A673 (cell line): ENCODE data around the gene EPB41L4A. TPM values are rescaled to one million over a fixed set of nuclear protein-coding genes. Genes with fewer than 3 reads are reported as not detected.

ENCODE experiments used
- BruUV-seq: library from RNA; stranded (reverse); fragments of 400-500 nt; replicated peaks from 2 replicates; lab custom pipeline; 2021; lab: Mats Ljungman, UMichigan
- CTCF ChIA-PET: fragments of 300-600 bp; sonication (Branson Sonifier 250); formaldehyde crosslinking; loops from one replicate; lab custom pipeline; 2022; ENCODE audit warnings: antibody characterized with exemption; lab: Charles Lee
- POLR2A ChIA-PET: fragments of 300-600 bp; sonication (Branson Sonifier 250); formaldehyde crosslinking; loops from one replicate; lab custom pipeline; 2022; ENCODE audit warnings: antibody characterized with exemption; ENCODE audit not compliant: low non-redundant PET; lab: Charles Lee
- DNase-seq: peaks from one replicate; pipeline ENCODE4 v3.0.0-alpha.2; 2015; ENCODE audit warnings: low spot score
- H3K27ac ChIP-seq: fragments of 200-600 bp; sonication (generic); 2 replicates; pipeline ENCODE4 v1.5.1; 2016; ENCODE audit warnings: mixed run types, low read depth, mild to moderate bottlenecking, mixed read lengths, antibody characterized with exemption, low read length; ENCODE audit not compliant: poor library complexity, severe bottlenecking
- H3K27me3 ChIP-seq: fragments of 200-600 bp; sonication (generic); replicated peaks from 2 replicates; pipeline ENCODE4 v1.6.1; 2017; ENCODE audit warnings: mixed run types, low read depth, mild to moderate bottlenecking, mixed read lengths, antibody characterized with exemption, low read length; ENCODE audit not compliant: insufficient read depth, poor library complexity
- H3K36me3 ChIP-seq: fragments of 200-600 bp; sonication (generic); 2 replicates; pipeline ENCODE4 v1.6.1; 2016; ENCODE audit warnings: mixed run types, mild to moderate bottlenecking, mixed read lengths, antibody characterized with exemption, low read length; ENCODE audit not compliant: insufficient read depth, poor library complexity, severe bottlenecking
- H3K4me1 ChIP-seq: fragments of 200-600 bp; sonication (generic); 2 replicates; pipeline ENCODE4 v1.6.1; 2017; ENCODE audit warnings: mixed run types, mild to moderate bottlenecking, mixed read lengths, antibody characterized with exemption, low read length; ENCODE audit not compliant: insufficient read depth, poor library complexity, severe bottlenecking
- H3K4me3 ChIP-seq: fragments of 200-600 bp; sonication (generic); 2 replicates; pipeline ENCODE4 v1.5.1; 2016; ENCODE audit warnings: low read depth, mixed run types, mild to moderate bottlenecking, mixed read lengths, low read length; ENCODE audit not compliant: poor library complexity, severe bottlenecking
- H3K9me3 ChIP-seq: fragments of 200-600 bp; sonication (generic); 2 replicates; pipeline ENCODE4 v1.6.1; 2016; ENCODE audit warnings: mixed run types, low read depth, mild to moderate bottlenecking, mixed read lengths, antibody characterized with exemption, low read length; ENCODE audit not compliant: poor library complexity, severe bottlenecking
- CTCF ChIP-seq: fragments of 300-800, 200-600 bp; sonication (generic); conservative IDR thresholded peaks from 2 replicates; pipeline ENCODE4 v1.5.1; 2017; ENCODE audit warnings: low read depth, mild to moderate bottlenecking, antibody characterized with exemption, low read length, moderate library complexity, mixed read lengths
- EZH2 ChIP-seq: fragments of 200-600 bp; sonication (generic); IDR thresholded peaks from 2 replicates; pipeline ENCODE4 v1.6.1; 2017; ENCODE audit warnings: borderline replicate concordance, low read depth, mild to moderate bottlenecking, mixed read lengths, antibody characterized with exemption, low read length; ENCODE audit not compliant: poor library complexity, severe bottlenecking
- intact Hi-C: fragments of 100-400 bp; cut with micrococcal nuclease; formaldehyde crosslinking; loops from one replicate; pipeline ENCODE4 v1.10.0; 2022; ENCODE audit not compliant: unreplicated experiment
- total RNA-seq: library from RNA; stranded (reverse); gene quantifications from 2 replicates; pipeline ENCODE4 v1.2.3, GENCODE V29; 2021

The EPB41L4A gene
- total RNA-seq, 1 experiment from 2014 or later: not detected

- Histone ChIP-seq H3K9me3 (no peaks in the 10 kb centered on the region), H3K4me3 (no peak overlapping the region), H3K27me3 (no peaks in the 10 kb centered on the region), H3K4me1 (no peaks in the 10 kb centered on the region), H3K36me3 (no peaks in the 10 kb centered on the region), H3K27ac (no peak overlapping the region)
- TF ChIP-seq EZH2 (no peak), CTCF (no peak)
- CTCF ChIA-PET: no interaction called here
- intact Hi-C loops: no loop called here
- POLR2A ChIA-PET: no interaction called here
- no peak for DNase-seq
- no TSS peak for BruUV-seq
Observed at GRCh38 chr5:112320408-112320807, 98.7 kb downstream of the EPB41L4A start.

GRCh38 chr5:112318346-112318745 is 100.7 kb downstream of the EPB41L4A start:
- POLR2A ChIA-PET: no interaction called here

GRCh38 chr5:112317866-112318265 is 101.2 kb downstream of the EPB41L4A start:
- CTCF ChIA-PET: no interaction called here
- TF ChIP-seq CTCF (no peak), EZH2 (no peak)

More at GRCh38 chr5:112318346-112318745, 100.7 kb downstream of the EPB41L4A start:
- H3K36me3 ChIP-seq: no peaks in the 10 kb centered on the region
- DNase-seq: no peak
- CTCF ChIA-PET: interaction anchor here (0.6 kb wide), 1 partner anchor 87 kb away, joined by 4 read pairs; no protein-coding TSS in a partner anchor
- TF ChIP-seq CTCF: no peak
- TF ChIP-seq EZH2: no peak
- no peaks in the 10 kb centered on the region for H3K27me3 ChIP-seq
- BruUV-seq: no TSS peak
- H3K4me3 ChIP-seq: no peak overlapping the region
- H3K4me1 ChIP-seq: no peaks in the 10 kb centered on the region
- intact Hi-C loops: no loop called here
- H3K9me3 ChIP-seq: no peaks in the 10 kb centered on the region
- no peak overlapping the region for H3K27ac ChIP-seq

More at GRCh38 chr5:112317866-112318265, 101.2 kb downstream of the EPB41L4A start:
- no peak for DNase-seq
- H3K36me3 ChIP-seq: no peaks in the 10 kb centered on the region
- no peak overlapping the region for H3K27ac ChIP-seq
- POLR2A ChIA-PET: no interaction called here
- no TSS peak for BruUV-seq
- no peak overlapping the region for H3K4me3 ChIP-seq
- intact Hi-C loops: no loop called here
- H3K4me1 ChIP-seq: no peaks in the 10 kb centered on the region
- H3K9me3 ChIP-seq: no peaks in the 10 kb centered on the region
- no peaks in the 10 kb centered on the region for H3K27me3 ChIP-seq
